ENCODE data around the gene DAB2IP.

DNA sequence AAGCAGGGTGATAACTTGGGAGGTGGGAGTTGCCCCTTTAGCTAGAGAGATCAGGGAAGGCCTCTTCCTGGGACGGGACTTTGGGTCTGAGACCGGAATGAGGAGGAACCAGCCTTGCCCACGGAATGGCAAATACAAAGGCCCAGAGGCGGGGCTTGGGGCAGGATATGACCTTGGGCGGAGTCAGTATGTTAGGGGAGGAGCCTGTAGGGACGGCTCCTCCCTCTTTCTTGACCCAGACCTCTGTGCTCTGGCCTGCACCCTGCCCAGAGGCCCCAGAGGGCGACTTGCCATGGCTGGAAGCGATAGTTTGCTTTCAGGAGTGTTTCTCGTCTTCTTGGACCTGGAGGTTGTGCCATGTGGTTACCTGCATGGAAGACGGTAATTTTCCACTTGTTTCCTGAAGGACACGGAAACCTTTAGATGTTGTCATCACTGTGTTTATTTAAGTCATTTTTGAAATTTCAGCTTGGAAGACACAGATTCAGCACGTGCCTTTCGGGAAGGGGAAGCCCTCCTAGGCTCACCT lies 85.6 kb downstream of the DAB2IP start:
- TF ChIP-seq, protein P1, sequence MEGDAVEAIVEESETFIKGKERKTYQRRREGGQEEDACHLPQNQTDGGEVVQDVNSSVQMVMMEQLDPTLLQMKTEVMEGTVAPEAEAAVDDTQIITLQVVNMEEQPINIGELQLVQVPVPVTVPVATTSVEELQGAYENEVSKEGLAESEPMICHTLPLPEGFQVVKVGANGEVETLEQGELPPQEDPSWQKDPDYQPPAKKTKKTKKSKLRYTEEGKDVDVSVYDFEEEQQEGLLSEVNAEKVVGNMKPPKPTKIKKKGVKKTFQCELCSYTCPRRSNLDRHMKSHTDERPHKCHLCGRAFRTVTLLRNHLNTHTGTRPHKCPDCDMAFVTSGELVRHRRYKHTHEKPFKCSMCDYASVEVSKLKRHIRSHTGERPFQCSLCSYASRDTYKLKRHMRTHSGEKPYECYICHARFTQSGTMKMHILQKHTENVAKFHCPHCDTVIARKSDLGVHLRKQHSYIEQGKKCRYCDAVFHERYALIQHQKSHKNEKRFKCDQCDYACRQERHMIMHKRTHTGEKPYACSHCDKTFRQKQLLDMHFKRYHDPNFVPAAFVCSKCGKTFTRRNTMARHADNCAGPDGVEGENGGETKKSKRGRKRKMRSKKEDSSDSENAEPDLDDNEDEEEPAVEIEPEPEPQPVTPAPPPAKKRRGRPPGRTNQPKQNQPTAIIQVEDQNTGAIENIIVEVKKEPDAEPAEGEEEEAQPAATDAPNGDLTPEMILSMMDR (optimal IDR thresholded peaks at IDR 0.05 in 1 of 3, IDR thresholded peaks at IDR 0.05 in 1 of 3, conservative IDR thresholded peaks at IDR 0.05 in 1 of 3; ENCODE audit: extremely low read depth in 1 of 3, insufficient read depth in 2 of 3, low read length in 3 of 3) = no peak
- no peak for TF ChIP-seq EZH2 (IDR thresholded peaks at IDR 0.05; ENCODE audit: low read length)
